HepG2 (cell line): ENCODE results near the gene DSN1. TPM values are rescaled to one million over a fixed set of nuclear protein-coding genes. Genes with fewer than 3 reads are reported as not detected.

Experiments
- AHR ChIP-seq: IDR thresholded peaks from 2 replicates; pipeline ENCODE4 v1.6.1; 2018; ENCODE audit warnings: missing genetic modification reagents, missing compliant biosample characterization
- AKAP8 ChIP-seq: sonication (generic); formaldehyde crosslinking; IDR thresholded peaks from 2 replicates; pipeline ENCODE4 v1.5.1; 2020; ENCODE audit warnings: mild to moderate bottlenecking, missing genetic modification reagents
- ATF1 ChIP-seq: IDR thresholded peaks from 2 replicates; pipeline ENCODE4 v1.6.1; 2016; ENCODE audit warnings: mild to moderate bottlenecking, control low read depth
- ATF3 ChIP-seq: sonication (generic); formaldehyde crosslinking; IDR thresholded peaks from 2 replicates; pipeline ENCODE4 v1.4.0; 2020; ENCODE audit warnings: missing genetic modification reagents
- BRCA1 ChIP-seq: sonication (generic); formaldehyde crosslinking; IDR thresholded peaks from 2 replicates; pipeline ENCODE4 v1.4.0; 2020; ENCODE audit warnings: missing genetic modification reagents
- CBFB ChIP-seq: sonication (generic); formaldehyde crosslinking; IDR thresholded peaks from 2 replicates; pipeline ENCODE4 v1.4.0; 2020; ENCODE audit warnings: missing genetic modification reagents
- CREM ChIP-seq, 2 experiments: sonication (generic) in 1 of 2; formaldehyde crosslinking in 1 of 2; IDR thresholded peaks; 2 replicates each; pipeline versions ENCODE4 v1.4.0 to v1.6.1; 2016 to 2020; ENCODE audit warnings: antibody characterized with exemption in 1 of 2, mild to moderate bottlenecking in 1 of 2, missing genetic modification reagents in 1 of 2
- EED ChIP-seq: sonication (generic); formaldehyde crosslinking; IDR thresholded peaks from 2 replicates; pipeline ENCODE4 v1.5.0; 2020; ENCODE audit warnings: mild to moderate bottlenecking, missing genetic modification reagents
- HES4 ChIP-seq: sonication (generic); formaldehyde crosslinking; IDR thresholded peaks from 2 replicates; pipeline ENCODE4 v1.9.0; 2021; ENCODE audit warnings: mild to moderate bottlenecking, missing genetic modification reagents, borderline replicate concordance
- HMGXB3 ChIP-seq: sonication (generic); formaldehyde crosslinking; IDR thresholded peaks from 2 replicates; pipeline ENCODE4 v1.4.0; 2020; ENCODE audit warnings: missing genetic modification reagents, borderline replicate concordance
- RBFOX2 ChIP-seq: fragments of 200-400 bp; formaldehyde crosslinking; IDR thresholded peaks from 2 replicates; pipeline ENCODE4 v1.6.1; 2017; ENCODE audit warnings: low read depth, mild to moderate bottlenecking, low read length
- RBM39 ChIP-seq: fragments of 200-400 bp; formaldehyde crosslinking; IDR thresholded peaks from one replicate; pipeline ENCODE4 v1.6.1; 2018; ENCODE audit warnings: antibody characterized with exemption, mild to moderate bottlenecking, low read depth, low read length; ENCODE audit not compliant: poor library complexity, severe bottlenecking
- REXO4 ChIP-seq: sonication (generic); formaldehyde crosslinking; IDR thresholded peaks from 2 replicates; pipeline ENCODE4 v1.8.0; 2022; ENCODE audit warnings: missing genetic modification reagents, mild to moderate bottlenecking, borderline replicate concordance
- SETDB1 ChIP-seq: sonication (generic); formaldehyde crosslinking; IDR thresholded peaks from 2 replicates; pipeline ENCODE4 v1.5.1; 2020; ENCODE audit warnings: missing genetic modification reagents, mild to moderate bottlenecking, borderline replicate concordance
- SIN3B ChIP-seq: fragments of 150-350 bp; IDR thresholded peaks from 2 replicates; pipeline ENCODE4 v1.6.1; 2014; ENCODE audit warnings: low read length
- SMC3 ChIP-seq: IDR thresholded peaks from 2 replicates; pipeline ENCODE4 v1.6.1; 2011; ENCODE audit warnings: low read length, improper control_type of control experiment
- SNAI1 ChIP-seq: sonication (generic); formaldehyde crosslinking; IDR thresholded peaks from 2 replicates; pipeline ENCODE4 v1.5.0; 2020; ENCODE audit warnings: mild to moderate bottlenecking, missing genetic modification reagents, borderline replicate concordance
- TFDP2 ChIP-seq: sonication (generic); formaldehyde crosslinking; IDR thresholded peaks from 2 replicates; pipeline ENCODE4 v1.4.0; 2020; ENCODE audit warnings: missing genetic modification reagents
- TOE1 ChIP-seq: sonication (generic); formaldehyde crosslinking; IDR thresholded peaks from 2 replicates; pipeline ENCODE4 v1.4.0; 2020; ENCODE audit warnings: mild to moderate bottlenecking, missing genetic modification reagents
- U2AF1 ChIP-seq: fragments of 200-400 bp; formaldehyde crosslinking; optimal IDR thresholded peaks from 2 replicates; pipeline ENCODE3; 2017; ENCODE audit warnings: mild to moderate bottlenecking, low read depth, low read length
- ZBTB20 ChIP-seq: sonication (generic); formaldehyde crosslinking; IDR thresholded peaks from 2 replicates; pipeline ENCODE4 v1.8.1; 2023; ENCODE audit warnings: missing genetic modification reagents, low read depth, mild to moderate bottlenecking, borderline replicate concordance
- ZNF430 ChIP-seq: sonication (generic); formaldehyde crosslinking; IDR thresholded peaks from 2 replicates; pipeline ENCODE4 v1.9.0; 2021; ENCODE audit warnings: mild to moderate bottlenecking, missing genetic modification reagents
- ZNF446 ChIP-seq: sonication (generic); formaldehyde crosslinking; IDR thresholded peaks from 2 replicates; pipeline ENCODE4 v1.5.0; 2020; ENCODE audit warnings: mild to moderate bottlenecking, missing genetic modification reagents
- ZNF468 ChIP-seq: sonication (generic); formaldehyde crosslinking; IDR thresholded peaks from 2 replicates; pipeline ENCODE4 v1.8.0; 2022; ENCODE audit warnings: mild to moderate bottlenecking, moderate library complexity, missing genetic modification reagents
- ZNF547 ChIP-seq: sonication (generic); formaldehyde crosslinking; IDR thresholded peaks from 2 replicates; pipeline ENCODE4 v1.5.1; 2020; ENCODE audit warnings: mild to moderate bottlenecking, missing genetic modification reagents
- ZNF878 ChIP-seq: sonication (generic); formaldehyde crosslinking; IDR thresholded peaks from 2 replicates; pipeline ENCODE4 v1.8.1; 2023; ENCODE audit warnings: mild to moderate bottlenecking, missing genetic modification reagents, moderate library complexity
- polyA plus RNA-seq, 8 experiments: library from polyadenylated mRNA; depleted of rRNA in 3 of 8; stranded (reverse) in 7 of 8; unstranded in 1 of 8; fragments of >200 nt; fragmentation: Illumina TruSeq in 4 of 8; extraction: Trizol in 4 of 8; gene quantifications; 2 replicates each; pipeline versions ENCODE4 v1.2.1 to v1.2.3, GENCODE V29; 2011 to 2016; ENCODE audit warnings: low read depth in 4 of 8, missing spikeins in 1 of 8, mixed read lengths in 1 of 8; ENCODE audit not compliant: insufficient read depth in 1 of 8
- total RNA-seq, 5 experiments: library from RNA; depleted of rRNA; stranded (reverse); fragments of >200 nt; fragmentation: Illumina TruSeq; extraction: Trizol; gene quantifications; 2 replicates each; pipeline ENCODE4 v1.2.3, GENCODE V29; 2016; ENCODE audit warnings: low read depth in 1 of 5

The DSN1 gene
- total and polyA plus RNA-seq, 2 of the 13 experiments (the other 11 are each of a cell fraction or from before 2014, with no cell fraction given) = 18.7 to 53.7 TPM

- TF ChIP-seq REXO4 (CRISPR knock-in tag) = no peak
- no peak for TF ChIP-seq TOE1 (CRISPR knock-in tag)
- no peak for TF ChIP-seq ZBTB20
- TF ChIP-seq SETDB1 (CRISPR knock-in tag) = no peak
- no peak for TF ChIP-seq SMC3
- no peak for TF ChIP-seq CREM (IDR thresholded peaks at IDR 0.05)
- no peak for TF ChIP-seq CREM (CRISPR knock-in tag; IDR thresholded peaks at IDR 0.05)
- TF ChIP-seq TFDP2 (CRISPR knock-in tag) = 0 out of 2 replicates have a peak, but pooled peaks have one; percentile 11
- peak; percentile 85; the same call in 1 of the 2 replicates for TF ChIP-seq AKAP8 (CRISPR knock-in tag)
- no peak for TF ChIP-seq ZNF468
- no peak for TF ChIP-seq SIN3B
- no peak for TF ChIP-seq RBM39
- TF ChIP-seq ZNF430 (CRISPR knock-in tag) = no peak
- TF ChIP-seq ATF3 (CRISPR knock-in tag) = no peak; the same call in 1 of the 2 replicates
- TF ChIP-seq SNAI1 = no peak
- no peak for TF ChIP-seq ATF1 (CRISPR knock-in tag)
- no peak; the same call in 1 of the 2 replicates for TF ChIP-seq BRCA1 (CRISPR knock-in tag)
- TF ChIP-seq ZNF547 (CRISPR knock-in tag) = no peak; the same call in 1 of the 2 replicates
- TF ChIP-seq AHR (CRISPR knock-in tag) = peak; percentile 66; the same call in 1 of the 2 replicates
- TF ChIP-seq ZNF446 (CRISPR knock-in tag) = no peak
- TF ChIP-seq ZNF878 (CRISPR knock-in tag) = no peak
- TF ChIP-seq RBFOX2 = no peak
- no peak for TF ChIP-seq EED (CRISPR knock-in tag)
- TF ChIP-seq HES4 (CRISPR knock-in tag) = no peak; the same call in 1 of the 2 replicates
- no peak for TF ChIP-seq CBFB (CRISPR knock-in tag)
- no peak for TF ChIP-seq U2AF1
- no peak for TF ChIP-seq HMGXB3 (CRISPR knock-in tag)
Measured at GRCh38 chr20:36745234-36745926, 28.2 kb downstream of the DSN1 start (continued).
